GM12865 (cell line): ENCODE results near the gene DOK1.

Source experiments
- DNase-seq: peaks from one replicate; pipeline ENCODE4 v3.0.0; 2010; ENCODE audit warnings: low read depth
- H3K4me3 ChIP-seq: 2 replicates; pipeline ENCODE4 v1.5.1; 2011; ENCODE audit warnings: mild to moderate bottlenecking, low read depth, low read length, control low read depth
- TF ChIP-seq, protein P1 (sequence below): IDR thresholded peaks from 2 replicates; pipeline ENCODE4 v1.5.1; 2011; ENCODE audit warnings: low read length, control low read depth, low read depth, inconsistent platforms; ENCODE audit not compliant: insufficient read depth; ENCODE audit errors: missing control alignments

Gene DOK1

DNA sequence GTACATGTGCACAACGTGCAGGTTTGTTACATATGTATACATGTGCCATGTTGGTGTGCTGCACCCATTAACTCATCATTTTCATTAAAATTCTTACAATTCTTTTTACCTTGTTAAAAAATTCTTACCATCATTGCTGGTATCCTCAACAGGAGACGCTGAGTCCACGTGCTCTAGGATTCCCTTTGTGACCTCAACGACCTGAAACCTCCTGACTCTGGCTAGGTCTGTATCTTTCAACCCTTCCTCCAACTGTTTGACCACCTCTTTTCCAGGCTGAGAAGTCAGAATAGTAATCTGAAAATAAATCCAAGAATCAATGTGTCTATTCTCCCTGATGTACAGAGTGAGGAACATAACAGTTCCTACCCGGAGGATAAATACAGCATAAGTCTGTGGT lies 52.4 kb downstream of the DOK1 start:
- H3K4me3 ChIP-seq = no peak overlapping the region
- TF ChIP-seq, protein P1, sequence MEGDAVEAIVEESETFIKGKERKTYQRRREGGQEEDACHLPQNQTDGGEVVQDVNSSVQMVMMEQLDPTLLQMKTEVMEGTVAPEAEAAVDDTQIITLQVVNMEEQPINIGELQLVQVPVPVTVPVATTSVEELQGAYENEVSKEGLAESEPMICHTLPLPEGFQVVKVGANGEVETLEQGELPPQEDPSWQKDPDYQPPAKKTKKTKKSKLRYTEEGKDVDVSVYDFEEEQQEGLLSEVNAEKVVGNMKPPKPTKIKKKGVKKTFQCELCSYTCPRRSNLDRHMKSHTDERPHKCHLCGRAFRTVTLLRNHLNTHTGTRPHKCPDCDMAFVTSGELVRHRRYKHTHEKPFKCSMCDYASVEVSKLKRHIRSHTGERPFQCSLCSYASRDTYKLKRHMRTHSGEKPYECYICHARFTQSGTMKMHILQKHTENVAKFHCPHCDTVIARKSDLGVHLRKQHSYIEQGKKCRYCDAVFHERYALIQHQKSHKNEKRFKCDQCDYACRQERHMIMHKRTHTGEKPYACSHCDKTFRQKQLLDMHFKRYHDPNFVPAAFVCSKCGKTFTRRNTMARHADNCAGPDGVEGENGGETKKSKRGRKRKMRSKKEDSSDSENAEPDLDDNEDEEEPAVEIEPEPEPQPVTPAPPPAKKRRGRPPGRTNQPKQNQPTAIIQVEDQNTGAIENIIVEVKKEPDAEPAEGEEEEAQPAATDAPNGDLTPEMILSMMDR = no peak
- no peak for DNase-seq
